ENCODE results near the gene SEC11A.
"Not testable (repeated sequence)": the region's sequence is repeated elsewhere in the genome, so short reads cannot be mapped to it uniquely, and the experiment has no call there.

The SEC11A gene

DNA sequence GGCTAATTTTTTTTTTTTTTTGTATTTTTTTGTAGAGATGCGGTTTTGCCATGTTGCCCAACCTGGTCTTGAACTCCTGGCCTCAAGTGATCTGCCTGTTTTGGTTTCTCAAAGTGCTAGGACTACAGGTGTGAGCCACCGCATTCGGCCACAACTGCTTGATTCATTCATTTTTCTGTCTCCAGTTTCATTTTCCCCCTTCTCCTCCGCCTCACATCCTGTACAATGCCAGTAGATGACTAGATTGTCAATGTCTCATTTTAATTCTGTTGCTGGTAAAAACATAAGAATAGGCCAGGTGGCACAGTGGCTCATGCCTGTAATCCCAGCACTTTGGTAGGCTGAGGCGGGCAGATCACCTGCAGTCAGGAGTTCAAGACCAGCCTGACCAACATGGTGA lies 20.4 kb upstream of the SEC11A start:
- DNase-seq: no peak

DNA sequence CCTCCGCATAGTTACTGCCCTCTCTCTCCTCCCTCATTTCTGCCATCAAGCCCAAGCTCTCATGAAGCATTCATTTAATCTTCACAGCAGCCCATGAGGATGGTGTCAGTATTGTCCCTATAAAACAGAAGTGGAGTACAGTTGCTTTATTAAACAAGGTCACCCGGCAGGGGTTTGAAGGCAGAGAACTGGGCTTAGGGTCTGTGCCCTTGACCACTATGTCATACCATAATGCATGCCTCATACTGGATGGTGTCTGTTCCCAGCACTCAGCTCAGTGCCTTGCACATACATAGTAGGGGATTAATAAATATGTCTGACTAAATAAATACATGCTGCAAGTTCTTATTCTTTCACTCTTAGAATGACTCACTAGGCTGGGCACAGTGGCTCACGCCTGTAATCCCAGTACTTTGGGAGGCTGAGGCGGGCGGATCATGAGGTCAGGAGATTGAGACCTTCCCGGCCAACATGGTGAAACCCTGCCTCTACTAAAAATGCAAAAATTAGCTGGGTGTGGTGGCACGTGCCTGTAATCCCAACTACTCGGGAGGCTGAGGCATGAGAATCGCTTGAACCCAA lies 19.6 kb upstream of the SEC11A start:
- not testable (repeated sequence) for DNase-seq

DNA sequence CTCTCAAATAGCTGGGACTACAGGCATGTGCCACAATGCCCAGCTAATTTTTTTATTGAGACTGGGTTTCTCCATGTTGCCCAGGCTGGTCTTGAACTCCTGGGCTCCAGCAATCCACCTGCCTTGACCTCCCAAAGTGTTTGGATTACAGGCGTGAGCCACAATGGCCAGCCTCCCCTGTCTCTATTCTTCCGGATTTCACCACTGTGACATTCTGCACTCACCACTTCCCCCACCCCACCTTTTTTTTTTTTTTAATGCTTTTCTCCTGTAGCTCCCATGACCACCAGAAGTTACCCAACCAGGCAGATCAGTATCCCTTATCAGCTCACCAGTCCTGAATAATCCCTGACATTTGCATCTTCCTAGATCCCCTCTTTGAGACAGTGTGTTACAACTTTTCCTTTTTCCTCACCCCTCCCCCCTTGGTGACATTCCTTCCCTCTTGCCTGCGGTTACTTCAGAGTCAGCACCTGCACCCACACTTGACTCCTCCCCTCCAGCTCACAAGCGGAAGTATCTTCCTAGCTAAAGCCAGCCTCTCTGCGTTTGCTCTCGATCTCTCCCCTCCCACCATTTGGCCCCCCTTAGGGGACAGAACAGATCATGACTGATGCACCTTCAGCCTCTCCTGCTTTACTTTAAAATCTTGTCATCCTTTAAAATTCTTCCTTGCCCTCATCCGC lies 19.0 kb upstream of the SEC11A start:
- no peak for DNase-seq

DNA sequence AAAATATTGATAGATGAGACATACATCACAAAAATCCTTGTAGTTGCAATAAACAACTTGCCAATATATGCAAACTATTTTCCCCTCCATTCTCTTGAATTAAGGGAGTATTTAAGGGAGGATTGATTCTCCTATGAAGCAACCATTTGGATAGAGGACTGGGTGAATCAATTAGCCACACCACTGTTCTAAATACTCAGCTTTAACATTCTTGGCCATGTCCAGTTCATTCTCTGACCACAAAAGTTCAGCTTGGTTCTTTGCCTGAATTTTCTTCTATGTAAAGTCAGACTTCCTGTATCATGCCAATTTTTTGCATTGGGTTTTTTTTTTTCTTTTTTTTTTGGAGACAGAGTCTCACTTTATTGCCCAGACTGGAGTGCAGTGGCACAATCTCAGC lies 15.8 kb upstream of the SEC11A start:
- DNase-seq: no peak

DNA sequence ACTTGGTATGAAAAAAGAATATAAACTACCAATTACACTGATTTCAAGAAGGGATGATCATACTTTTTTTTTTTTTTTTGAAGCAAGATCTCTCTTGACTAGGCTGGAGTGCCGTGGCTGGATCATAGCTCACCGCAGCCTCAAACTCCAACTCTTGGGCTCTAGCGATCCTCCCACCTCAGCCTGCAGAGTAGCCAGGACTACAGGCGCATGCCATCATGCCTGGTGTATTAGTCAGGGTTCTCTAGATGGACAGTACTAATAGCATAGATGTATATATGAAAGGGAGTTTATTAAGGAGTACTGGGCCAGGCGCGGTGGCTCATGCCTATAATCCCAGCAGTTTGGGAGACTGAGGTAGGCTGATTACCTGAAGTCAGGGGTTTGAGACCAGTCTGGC lies 11.5 kb upstream of the SEC11A start:
- no peak for DNase-seq

DNA sequence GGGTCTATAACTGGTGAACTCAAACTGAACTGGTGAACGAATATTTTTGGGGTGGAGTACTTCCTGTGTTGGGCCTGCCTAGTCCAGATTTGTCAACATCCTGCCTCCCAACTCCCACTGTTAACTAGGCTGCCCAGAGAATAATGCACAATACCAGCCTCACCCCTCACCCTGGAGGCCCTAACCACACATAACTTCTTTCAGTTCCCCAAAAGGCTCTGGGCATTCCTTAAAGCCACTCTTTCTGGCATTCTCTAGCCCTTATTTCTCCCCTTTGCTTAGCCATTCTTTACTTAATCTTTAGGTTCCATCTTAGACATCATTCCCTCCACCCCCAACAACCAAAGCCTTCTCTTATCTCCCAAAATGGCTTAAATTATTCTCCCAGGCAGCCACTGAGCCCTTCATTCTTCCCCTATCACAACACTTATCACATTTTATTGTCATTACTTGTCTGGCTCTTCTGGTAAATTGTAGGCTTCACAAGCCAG lies 9.1 kb upstream of the SEC11A start:
- DNase-seq: no peak

DNA sequence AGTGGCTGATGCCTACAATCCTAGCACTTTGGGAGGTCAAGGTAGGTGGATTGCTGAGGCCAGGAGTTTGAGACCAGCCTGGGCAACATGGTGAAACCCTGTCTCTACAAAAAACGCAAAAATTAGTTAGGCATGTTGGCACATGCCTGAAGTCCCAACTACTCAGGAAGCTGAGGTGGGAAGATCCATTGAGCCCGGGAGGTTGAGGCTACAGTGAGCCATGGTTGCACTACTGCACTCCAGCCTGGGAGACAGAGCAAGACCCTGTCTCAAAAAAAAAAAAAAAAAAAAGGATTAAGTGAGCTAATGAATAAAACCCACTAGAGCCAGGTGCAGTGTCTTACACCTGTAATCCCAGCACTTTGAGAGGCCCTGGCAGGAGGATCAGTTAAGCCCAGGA lies 6.7 kb upstream of the SEC11A start:
- DNase-seq: no peak

DNA sequence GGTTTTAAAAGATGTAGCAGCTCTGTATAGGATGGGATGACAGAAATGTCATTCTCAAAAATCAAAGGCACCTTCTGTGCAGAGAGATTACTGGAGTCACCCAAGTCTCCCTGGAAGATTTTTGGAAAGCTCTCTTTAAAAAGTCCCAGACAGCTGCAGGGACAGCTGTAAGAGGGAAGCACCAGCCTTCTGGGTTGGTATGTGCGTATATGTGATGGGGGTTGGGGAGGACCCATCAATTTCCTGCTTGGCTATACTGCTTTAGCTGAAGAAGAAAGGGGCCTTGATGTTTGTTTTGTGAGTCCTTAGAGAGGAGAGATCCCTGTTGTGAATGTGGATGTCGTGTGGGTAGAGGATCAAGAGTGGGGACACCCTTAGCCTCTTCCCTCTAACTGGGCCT lies 5.4 kb upstream of the SEC11A start:
- no peak for DNase-seq

DNA sequence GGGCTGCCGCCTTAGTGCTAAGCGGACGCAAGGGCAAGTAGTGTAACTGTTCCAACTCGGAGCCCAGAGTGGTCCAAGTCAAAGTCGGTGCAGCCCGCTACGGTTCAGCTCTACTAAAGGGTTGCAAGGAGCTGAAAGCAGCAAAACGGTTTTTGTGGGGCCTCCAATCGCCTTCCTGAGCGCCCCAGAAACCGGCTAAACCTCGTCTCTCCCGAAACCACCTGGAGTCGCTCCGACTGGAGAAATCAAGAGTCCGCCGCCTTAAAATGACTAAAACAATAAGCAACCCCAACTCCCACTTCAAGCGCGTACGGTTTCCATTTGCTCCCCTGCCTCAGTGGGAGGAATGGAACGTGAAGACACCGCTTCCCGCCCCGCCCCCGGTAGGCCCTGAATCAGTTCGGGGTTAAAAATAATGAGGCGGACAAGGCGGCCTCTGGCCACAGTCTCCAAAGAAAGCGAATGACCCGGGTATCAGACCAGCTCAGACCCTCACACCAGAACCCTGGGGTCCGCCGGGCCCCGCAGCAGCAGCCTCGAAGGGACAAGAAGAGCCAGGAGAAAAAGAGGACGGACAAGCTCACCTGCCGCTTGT lies 401 bp downstream of the SEC11A start:
- no peak for DNase-seq

DNA sequence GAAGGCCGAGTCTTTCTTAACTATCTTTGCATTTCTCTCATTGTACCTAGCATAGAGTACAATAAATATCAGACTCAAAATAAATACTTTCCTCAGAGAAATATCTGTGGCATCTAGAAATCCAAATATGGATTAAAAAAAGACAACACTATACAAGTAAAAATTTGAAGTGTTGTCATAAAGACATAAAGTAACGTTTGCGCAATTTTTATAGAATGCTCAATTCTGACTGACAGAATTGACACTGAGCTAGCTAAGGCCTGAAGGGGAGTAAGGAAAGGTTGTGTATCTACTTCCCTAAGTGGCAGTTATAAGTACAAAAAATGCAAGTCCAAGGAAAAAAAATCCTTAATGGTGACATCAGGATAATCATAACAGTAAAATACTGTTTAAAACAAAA lies 1.1 kb downstream of the SEC11A start:
- peak; percentile 2 for DNase-seq

DNA sequence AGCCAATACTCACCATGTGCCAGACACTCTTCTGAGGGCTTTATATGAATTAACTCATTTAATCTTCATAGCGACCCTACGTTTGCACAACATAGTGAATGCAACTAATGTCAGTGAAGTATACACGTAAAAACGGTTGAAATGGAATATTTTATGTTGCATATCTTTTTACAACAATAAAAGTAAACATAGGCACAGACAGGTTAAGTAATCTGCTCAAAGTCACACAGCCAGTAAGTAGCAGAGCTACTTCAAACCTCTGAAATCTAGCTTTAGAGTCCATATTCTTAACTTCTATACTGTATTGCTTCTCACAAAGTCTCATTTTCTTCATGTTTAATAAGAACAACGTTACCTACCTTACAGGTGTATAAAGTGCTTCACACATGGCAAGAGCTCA lies 1.6 kb downstream of the SEC11A start:
- no peak for DNase-seq

DNA sequence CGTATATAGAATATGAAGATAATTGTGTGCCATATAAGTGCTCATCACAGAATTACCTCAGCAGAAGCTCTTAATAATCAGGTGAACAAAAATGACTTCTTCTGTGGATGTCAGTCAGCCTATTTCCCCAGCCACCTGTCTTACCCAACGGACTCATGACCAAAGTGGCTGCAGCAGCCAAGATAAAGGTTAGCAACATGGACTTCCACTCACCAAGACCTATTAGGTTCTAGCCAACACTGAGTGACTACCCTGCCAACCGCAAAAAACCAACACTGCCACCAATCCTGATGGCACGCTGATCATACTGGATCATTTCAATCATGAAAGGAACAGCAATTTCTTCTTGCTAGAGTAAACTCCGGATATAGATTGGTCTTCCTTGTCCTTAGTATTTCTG lies 12.1 kb downstream of the SEC11A start:
- DNase-seq: no peak

DNA sequence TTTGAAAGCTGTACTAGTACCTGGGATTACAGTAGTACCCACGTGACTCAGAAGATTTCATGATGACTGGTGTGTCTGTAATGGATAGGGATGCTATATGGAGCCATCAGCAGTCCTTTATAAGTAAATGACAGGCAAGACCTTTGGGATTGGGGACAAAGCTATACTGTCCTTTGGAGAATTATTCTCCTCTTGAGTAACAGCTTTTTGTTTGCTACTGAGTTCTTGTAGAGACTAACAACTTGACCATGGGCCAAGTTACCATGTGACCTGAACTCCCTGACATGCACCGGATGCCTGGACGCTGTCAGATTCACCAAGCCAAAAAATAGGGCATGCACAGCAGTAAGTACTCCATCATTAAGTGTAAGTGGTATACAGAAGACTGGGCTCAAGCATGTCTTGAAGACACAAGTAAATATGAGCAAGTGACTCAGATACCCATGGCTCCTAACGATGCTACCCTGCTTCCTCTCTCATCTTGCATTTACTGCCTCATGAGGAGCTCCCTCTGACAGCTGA lies 12.9 kb downstream of the SEC11A start:
- DNase-seq: no peak

DNA sequence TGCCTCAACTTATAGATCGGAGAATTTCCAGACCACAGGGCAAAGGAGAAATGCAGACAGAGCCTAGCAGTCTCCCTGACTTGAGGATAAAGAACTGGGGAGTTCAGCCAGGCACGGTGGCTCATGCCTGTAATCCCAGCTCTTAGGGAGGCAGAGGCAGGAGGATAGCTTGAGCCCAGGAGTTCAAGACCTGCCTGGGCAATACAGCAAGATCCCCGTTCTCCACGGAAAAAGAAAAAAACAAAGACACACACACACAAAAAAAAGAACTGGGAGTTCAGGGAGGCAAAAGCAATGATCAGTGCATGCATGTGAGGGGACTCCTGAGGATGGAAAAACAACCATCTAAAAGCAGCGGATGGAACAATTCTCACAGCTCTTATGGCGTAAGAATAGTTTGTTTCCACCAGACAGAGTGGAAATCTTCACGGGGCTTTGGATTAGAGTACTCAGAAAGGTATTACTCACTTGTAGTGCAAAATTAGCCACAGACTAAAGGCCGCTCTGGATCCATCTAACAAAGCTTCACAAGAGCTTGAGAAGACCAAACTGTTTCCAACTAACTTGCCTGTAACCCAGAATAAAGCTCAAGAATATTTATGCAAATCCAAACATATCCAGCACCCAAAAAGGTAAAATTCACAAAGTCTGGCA lies 16.3 kb downstream of the SEC11A start:
- DNase-seq: no peak

DNA sequence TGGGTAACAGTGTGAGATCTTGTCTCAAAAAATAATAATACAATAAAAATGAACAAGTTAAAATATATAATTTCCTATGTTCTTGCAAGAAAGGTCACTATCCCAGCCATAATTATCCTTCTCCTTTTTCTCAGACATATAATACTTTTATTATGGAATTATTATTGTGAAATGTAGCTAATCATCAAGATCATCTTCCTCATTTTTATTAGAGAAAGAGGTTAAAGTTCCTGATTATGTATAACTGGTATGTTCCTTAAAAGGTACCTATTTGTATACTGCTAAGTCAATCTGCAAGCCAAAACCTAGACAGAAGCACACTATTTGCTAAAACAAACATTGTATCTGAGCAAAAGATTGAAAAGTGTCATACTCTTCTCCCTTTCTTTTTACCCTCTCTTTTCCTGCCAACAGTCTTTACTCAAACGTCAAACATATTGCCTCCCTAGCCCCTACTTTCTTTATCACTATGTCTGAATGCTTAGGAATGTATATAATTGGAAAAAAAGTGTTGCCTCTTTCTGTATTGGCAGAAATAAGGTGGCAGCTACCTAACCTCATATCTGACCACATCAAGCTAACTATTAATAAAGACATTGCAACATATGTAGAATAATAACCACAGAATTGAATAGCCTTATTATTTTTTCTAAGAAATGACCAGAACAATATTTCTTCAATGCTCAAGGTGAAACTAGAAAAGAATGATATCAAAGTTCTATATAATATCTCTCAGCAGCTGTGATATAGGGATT lies 18.5 kb downstream of the SEC11A start:
- no peak for DNase-seq

DNA sequence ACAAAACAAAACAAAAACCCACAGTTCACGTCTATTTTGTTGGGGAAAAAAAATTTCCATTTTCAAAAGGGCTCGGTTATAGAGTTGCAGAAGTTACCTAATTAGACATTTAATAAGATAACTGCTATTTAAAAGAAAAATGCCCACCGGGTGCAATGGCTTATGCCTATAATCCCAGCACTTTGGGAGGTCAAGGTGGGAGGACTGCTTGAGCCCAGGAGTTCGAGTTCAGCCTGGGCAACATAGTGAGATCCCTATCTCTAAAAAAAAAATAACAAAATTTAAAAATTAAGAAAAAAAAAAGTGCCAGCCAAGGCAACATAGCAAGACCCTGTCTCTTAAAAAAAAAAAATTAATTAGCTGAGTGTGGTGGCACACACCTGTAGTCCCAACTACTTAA lies 19.2 kb downstream of the SEC11A start:
- no peak for DNase-seq

DNA sequence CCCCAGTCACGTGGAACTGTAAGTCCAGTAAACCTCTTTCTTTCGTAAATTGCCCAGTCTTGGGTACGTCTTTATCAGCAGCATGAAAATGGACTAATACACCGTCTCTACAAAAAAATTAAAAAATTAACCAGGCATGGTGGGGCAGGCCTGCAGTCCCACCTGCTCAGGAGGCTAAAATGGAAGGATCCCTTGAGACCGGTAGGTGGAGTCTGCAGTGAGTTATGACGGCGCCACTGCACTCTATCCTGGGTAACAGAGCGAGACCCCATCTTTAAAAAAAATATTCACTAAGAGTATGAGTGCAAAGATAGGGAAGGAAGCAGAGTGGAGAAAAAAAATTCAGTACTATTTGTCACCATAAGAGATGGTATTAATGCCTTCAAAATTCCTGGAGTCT lies 25.6 kb downstream of the SEC11A start:
- DNase-seq: no peak

DNA sequence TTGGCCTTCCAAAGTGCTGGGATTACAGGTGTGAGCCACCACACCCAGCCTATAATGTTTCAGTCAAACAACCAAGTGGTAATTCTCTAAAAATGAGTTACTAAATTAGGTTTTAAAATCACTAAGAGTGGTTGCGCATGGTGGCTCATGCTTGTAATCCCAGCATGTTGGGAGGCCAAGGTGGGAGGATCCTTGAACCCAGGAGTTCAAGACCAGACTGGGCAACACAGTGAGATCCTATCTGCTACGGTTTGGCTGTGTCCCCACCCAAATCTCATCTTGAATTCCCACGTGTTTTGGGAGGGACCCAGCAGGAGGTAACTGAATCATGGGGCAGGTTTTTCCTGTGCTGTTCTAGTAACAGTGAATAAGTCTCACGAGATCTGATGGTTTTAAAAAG lies 26.1 kb downstream of the SEC11A start:
- no peak for DNase-seq

DNA sequence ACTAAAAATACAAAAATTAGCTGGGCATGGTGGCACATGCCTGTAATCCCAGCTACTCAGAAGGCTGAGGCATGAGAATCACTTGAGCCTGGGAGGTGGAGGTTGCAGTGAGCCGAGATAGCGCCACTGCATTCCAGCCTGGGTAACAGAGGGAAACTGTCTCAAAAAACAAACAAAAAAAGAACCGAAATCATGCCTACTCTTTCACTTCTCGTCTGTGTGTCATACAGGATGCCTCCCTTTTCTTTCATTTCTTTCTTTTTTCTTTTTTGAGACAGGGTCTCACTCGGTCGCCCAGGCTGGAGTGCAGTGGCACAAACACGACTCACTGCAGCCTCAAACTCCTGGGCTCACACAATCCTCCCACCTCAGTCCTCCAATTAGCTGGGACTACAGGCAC lies 29.5 kb downstream of the SEC11A start:
- DNase-seq: not testable (repeated sequence)

DNA sequence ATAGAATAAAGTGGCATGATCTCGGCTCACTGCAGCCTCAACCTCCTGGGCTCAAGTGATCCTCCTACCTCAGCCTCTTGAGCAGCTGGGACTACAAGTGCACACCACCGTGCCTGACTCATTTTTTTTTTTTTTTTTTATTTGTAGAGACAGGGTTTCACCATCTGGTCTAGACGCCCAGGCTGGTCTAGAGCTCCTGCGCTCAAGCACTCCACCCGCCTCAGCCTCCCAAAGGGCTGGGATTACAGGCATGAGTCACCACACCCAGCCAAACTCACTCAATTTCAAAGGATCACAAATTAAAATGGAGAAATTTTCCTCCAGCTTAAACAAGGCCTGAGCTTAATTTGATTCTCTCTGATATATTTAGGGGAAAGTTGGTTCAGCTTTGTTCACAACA lies 30.6 kb downstream of the SEC11A start:
- DNase-seq: no peak

DNA sequence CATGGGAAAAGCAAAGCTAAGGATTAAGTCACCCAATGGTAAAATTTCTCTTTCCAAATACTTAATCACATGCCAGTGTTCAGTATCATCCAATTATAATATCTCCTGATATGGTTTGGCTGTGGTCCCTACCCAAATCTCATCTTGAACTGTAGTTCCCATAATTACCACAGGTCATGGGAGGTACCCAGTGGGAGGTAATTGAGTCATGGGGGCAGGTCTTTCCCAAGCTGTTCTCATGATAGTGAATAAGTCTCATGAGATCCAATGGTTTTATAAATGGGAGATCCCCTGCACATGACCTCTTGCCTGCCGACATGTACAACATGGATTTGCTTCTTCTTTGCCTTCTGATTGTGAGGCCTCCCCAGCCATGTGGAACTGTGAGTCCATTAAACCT lies 31.8 kb downstream of the SEC11A start:
- no peak for DNase-seq

DNA sequence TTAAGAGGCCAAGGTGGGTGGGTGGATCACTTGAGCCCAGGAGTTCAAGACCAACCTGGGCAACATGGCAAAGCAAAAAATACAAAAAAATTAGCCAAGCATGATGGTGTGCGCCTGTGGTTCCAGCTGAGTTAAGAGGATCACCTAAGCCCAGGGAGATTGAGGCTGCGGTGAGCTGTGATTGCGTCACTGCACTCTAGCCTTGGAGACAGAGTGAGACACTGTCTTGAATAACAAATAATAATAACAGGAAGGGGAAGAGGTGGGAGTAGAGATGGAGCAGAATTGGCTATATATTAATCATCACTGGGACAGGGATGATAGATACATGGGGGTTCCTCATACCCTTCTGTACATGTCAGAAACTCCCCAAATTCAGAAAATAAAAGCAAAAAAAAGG lies 34.1 kb downstream of the SEC11A start:
- no peak for DNase-seq

DNA sequence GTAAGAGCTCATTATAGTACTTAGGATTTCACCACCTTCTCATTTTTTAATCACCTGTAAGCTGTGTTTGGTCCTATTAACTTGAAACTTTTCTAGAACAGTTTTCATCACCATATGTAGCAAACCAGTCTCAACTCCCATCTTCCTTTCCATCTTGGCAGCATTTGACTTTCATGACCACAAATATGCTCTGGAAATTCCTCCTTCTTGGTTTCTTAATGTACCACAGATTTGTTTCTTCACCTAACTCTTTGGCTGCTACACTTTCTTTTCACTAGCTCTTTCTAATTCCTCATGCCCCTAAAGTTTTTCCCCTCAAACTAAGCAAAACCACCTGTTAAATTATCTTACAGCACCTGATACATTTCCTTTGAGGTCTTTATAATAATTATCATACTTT lies 44.7 kb downstream of the SEC11A start:
- DNase-seq: no peak
